ENCODE results near the gene TREM1. TPM values are rescaled to one million over a fixed set of nuclear protein-coding genes. Genes with fewer than 3 reads are reported as not detected.
A peak's percentile ranks its signal among the peaks of the same experiment; 100 is the strongest.

Gene TREM1
- total RNA-seq, 1 donor from 2014 or later, result not detected

GRCh38 chr6:41326092-41326491, 39.6 kb upstream of the TREM1 start:
- Mint-ChIP-seq H3K4me1 (ENCODE audit: low read depth, unreplicated experiment) (no peaks in the 10 kb centered on the region), H3K27ac (ENCODE audit: unreplicated experiment) (no peak overlapping the region), H3K36me3 (ENCODE audit: unreplicated experiment) (no peaks in the 10 kb centered on the region), H3K4me3 (ENCODE audit: unreplicated experiment) (no peak overlapping the region), H3K9me3 (ENCODE audit: unreplicated experiment) (no peaks in the 10 kb centered on the region), H3K27me3 (ENCODE audit: unreplicated experiment) (no peaks in the 10 kb centered on the region)
- no peak for TF ChIP-seq CTCF (IDR thresholded peaks at IDR 0.05; ENCODE audit: partially characterized antibody, unreplicated experiment)
- no peak for DNase-seq

GRCh38 chr6:41325446-41326066, 39.1 kb upstream of the TREM1 start:
- no peaks in the 10 kb centered on the region for H3K4me1 Mint-ChIP-seq (ENCODE audit: low read depth, unreplicated experiment)
- DNase-seq, result no peak
- no peaks in the 10 kb centered on the region for H3K9me3 Mint-ChIP-seq (ENCODE audit: unreplicated experiment)
- no peak overlapping the region for H3K27ac Mint-ChIP-seq (ENCODE audit: unreplicated experiment)
- no peak overlapping the region for H3K4me3 Mint-ChIP-seq (ENCODE audit: unreplicated experiment)
- no peak for TF ChIP-seq CTCF (IDR thresholded peaks at IDR 0.05; ENCODE audit: partially characterized antibody, unreplicated experiment)
- no peaks in the 10 kb centered on the region for H3K27me3 Mint-ChIP-seq (ENCODE audit: unreplicated experiment)
- no peaks in the 10 kb centered on the region for H3K36me3 Mint-ChIP-seq (ENCODE audit: unreplicated experiment)

- H3K36me3 Mint-ChIP-seq (ENCODE audit: unreplicated experiment), result no peaks in the 10 kb centered on the region
- H3K4me1 Mint-ChIP-seq (ENCODE audit: low read depth, unreplicated experiment), result peaks cover 3% of the 10 kb centered on the region
- no peak for DNase-seq
- TF ChIP-seq CTCF (IDR thresholded peaks at IDR 0.05; ENCODE audit: partially characterized antibody, unreplicated experiment), result no peak
- H3K27ac Mint-ChIP-seq (ENCODE audit: unreplicated experiment), result no peak overlapping the region
- H3K4me3 Mint-ChIP-seq (ENCODE audit: unreplicated experiment), result no peak overlapping the region
- H3K27me3 Mint-ChIP-seq (ENCODE audit: unreplicated experiment), result peaks cover 2% of the 10 kb centered on the region
- no peaks in the 10 kb centered on the region for H3K9me3 Mint-ChIP-seq (ENCODE audit: unreplicated experiment)
Measured at GRCh38 chr6:41321183-41321582, 34.7 kb upstream of the TREM1 start.

GRCh38 chr6:41318654-41319565, 32.4 kb upstream of the TREM1 start:
- no peak overlapping the region for H3K27ac Mint-ChIP-seq (ENCODE audit: unreplicated experiment)
- H3K4me3 Mint-ChIP-seq (ENCODE audit: unreplicated experiment), result no peak overlapping the region
- H3K9me3 Mint-ChIP-seq (ENCODE audit: unreplicated experiment), result no peaks in the 10 kb centered on the region
- peaks cover 2% of the 10 kb centered on the region for H3K27me3 Mint-ChIP-seq (ENCODE audit: unreplicated experiment)
- H3K36me3 Mint-ChIP-seq (ENCODE audit: unreplicated experiment), result no peaks in the 10 kb centered on the region
- peak; percentile 88 for DNase-seq
- H3K4me1 Mint-ChIP-seq (ENCODE audit: low read depth, unreplicated experiment), result peaks cover 3% of the 10 kb centered on the region
- peak; percentile 100 for TF ChIP-seq CTCF (IDR thresholded peaks at IDR 0.05; ENCODE audit: partially characterized antibody, unreplicated experiment)

- peak overlapping the region; percentile 64 for H3K4me3 Mint-ChIP-seq (ENCODE audit: unreplicated experiment)
- H3K36me3 Mint-ChIP-seq (ENCODE audit: unreplicated experiment), result no peaks in the 10 kb centered on the region
- H3K27me3 Mint-ChIP-seq (ENCODE audit: unreplicated experiment), result peaks cover 2% of the 10 kb centered on the region
- TF ChIP-seq CTCF (IDR thresholded peaks at IDR 0.05; ENCODE audit: partially characterized antibody, unreplicated experiment), result no peak
- H3K9me3 Mint-ChIP-seq (ENCODE audit: unreplicated experiment), result no peaks in the 10 kb centered on the region
- DNase-seq, result no peak
- no peak overlapping the region for H3K27ac Mint-ChIP-seq (ENCODE audit: unreplicated experiment)
- peaks cover 3% of the 10 kb centered on the region for H3K4me1 Mint-ChIP-seq (ENCODE audit: low read depth, unreplicated experiment)
Measured at GRCh38 chr6:41318261-41318653, 31.8 kb upstream of the TREM1 start.
